Activated effector memory CD4-positive, alpha-beta T cell treated with anti-CD3 and anti-CD28 coated beads, Interleukin-2, amount 50 U/mL, for 16 hours (primary cell): ENCODE results near the gene ZSCAN23.
"Not testable (repeated sequence)": the region's sequence is repeated elsewhere in the genome, so short reads cannot be mapped to it uniquely, and the experiment has no call there.

Experiments
- DNase-seq: peaks from one replicate; pipeline ENCODE4 v3.0.0-alpha.2; 2020

The ZSCAN23 gene

DNA sequence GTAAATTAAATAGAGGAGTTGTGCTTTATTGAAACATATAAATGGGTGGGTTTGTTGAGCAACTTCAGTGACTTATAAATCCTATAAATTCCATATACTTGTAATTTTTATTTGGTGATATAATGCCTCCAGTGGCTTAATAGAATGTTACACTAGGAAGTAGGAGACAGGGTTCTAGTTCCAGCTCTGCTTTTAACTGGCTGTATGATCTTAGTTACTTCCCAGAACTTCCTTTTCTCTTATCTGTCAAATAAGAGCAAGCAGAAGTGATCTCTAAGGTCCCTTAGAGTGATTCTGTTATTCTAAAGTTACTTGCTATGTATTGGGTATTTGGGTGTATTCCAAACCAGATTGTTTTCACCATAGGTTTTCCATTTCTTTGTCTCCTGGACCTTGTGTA, 10.2 kb downstream of the ZSCAN23 start:
- no peak for DNase-seq

DNA sequence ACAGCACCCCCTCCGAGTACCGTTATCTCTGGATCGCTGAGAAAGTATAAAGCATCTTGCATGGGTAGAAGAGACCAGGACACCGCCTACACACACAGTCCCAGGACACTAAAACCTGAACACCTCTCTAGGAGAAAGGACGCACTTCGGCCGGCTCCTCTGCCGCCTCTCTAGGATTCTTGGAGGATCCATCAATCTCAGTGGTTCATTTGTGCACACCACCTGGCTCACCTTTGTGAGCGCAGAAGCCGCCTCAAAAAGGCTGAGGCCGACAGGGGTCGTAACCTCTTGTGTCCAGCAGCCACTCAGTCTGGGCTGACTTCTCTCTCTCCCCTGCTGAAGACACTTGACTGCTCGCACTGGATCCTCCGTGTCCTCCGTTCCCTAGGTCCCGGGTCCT, 13.5 kb downstream of the ZSCAN23 start:
- DNase-seq = no peak

DNA sequence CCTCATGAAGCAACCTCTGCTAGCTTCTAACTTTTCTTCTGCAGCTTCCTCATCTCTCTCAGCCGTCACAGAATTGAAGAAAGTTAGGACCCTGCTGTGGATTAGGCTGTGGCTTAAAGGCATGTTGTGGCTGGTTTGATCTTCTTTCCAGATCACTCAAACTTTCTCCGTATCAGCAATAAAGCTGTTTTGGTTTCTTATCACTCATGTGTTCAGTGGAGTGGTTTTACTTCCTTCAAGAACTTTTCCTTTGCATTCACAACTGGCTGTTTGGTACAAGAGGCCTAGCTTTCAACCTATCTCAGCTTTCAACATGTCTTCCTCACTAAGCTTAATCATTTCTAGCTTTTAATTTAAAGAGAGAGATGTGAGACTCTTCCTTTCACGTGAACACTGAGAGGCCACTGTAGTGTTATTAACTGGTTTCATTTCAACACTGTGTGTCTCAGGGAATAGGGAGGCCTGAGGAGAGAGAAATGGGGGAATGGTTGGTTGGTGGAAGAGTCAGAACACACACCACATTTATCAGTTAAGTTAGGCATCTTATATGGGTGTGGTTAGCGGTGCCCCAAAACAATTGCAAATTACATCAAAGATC, 17.2 kb downstream of the ZSCAN23 start:
- no peak for DNase-seq

DNA sequence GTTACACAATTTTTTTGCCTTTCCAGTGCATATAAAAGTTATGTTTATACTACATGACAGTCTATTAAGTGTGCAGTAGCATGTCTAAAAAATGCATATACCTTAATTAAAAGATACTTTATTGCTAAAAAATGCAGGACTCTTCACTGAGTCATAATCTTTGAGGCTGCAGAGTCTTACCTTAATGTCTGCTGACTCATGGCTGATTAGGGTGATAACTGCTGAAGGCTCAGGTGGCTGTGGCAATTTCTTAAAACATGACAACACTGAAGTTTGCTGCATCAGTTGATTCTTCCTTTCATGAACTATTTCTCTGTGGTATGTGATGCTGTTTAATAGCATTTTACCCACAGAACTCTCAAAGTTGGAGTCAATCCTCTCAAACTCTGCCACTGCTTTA, 19.1 kb downstream of the ZSCAN23 start:
- DNase-seq = no peak

DNA sequence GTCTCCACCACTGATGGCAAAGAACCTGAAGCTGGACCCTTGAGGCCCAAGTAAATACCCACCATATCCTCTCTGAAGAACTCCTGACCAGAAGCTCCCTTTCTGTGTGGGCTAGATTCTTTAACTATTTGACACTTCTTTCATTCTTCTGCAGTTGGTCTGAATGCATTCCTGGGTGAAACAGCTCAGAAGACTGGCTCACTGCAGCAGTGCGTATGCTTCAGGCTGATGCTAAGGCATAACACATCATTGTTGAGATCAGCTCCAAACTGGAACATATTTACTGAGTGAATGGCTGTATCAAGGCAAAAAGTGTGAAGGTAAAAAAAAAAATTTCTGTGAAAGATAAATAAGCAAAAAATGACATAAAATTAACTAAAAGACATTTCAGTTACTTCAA, 19.7 kb downstream of the ZSCAN23 start:
- no peak for DNase-seq

DNA sequence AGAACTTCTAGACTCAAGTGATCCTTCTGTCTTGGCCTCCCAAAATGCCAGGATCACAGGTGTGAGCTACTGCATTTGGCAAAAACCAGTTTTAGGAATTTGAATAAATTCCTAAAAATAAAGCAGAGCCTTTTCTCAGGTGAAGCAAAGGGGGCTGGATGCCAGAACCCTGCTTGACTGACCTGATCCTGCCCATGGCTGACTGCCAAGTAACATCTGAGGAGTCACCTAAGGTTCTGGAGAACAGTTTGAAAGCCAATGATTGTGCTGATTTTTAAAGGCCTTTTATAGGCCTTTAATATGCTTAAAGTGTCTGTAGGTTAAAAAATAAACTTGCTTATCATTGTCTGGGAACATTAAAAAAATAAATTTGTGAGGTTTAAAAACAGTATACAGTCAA, 29.6 kb downstream of the ZSCAN23 start:
- DNase-seq = no peak

DNA sequence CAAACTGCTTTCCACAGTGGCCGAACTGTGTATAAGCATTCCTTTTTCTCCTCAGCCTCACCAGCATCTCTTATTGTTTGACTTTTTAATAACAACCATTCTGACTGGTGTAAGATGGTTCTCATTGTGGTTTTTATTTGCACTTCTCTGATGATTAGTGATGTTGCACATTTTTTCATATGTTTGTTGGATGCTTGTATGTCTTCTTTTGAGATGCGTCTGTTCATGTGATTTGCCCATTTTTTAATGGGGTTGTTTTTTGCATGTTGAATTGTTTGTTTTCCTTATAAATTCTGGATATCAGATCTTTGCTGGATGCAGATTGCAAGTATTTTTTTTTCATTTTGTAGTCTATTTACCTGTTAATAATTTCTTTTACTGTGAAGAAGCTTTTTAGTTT, 32.5 kb downstream of the ZSCAN23 start:
- DNase-seq = no peak

DNA sequence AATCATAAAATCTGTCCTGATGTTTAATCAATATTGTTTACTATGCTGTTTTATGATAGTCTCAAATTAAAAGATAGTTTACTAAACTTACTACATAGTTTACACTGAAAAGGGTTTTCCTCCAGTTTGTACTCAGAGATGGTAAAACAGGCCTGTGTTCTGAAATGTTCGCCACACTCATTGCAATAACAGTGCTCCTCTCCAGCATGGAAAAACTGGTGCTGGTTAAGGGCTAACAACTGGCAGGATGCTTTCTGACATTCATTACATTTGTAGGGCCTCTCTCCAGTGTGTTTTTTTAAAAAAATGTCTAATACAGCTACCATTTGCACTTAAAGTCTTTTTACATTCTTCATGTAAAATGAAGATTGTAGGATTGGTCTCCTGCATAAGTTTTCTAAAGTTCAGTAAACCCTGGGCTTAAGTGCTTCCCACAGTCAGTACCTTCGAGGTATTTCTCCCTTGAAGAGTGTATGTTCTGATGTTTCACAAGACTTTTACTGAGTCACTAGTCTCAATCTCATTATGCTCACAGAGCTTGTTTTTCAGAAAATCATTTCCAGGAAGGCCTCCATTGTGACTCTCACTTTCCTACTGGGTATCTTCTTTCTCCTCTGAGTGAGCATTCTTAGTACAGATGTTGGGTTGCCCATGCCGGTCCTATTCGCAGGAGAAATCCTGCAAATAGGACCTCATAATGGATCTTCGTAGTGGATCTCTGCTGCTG, 35.1 kb downstream of the ZSCAN23 start:
- DNase-seq = no peak

DNA sequence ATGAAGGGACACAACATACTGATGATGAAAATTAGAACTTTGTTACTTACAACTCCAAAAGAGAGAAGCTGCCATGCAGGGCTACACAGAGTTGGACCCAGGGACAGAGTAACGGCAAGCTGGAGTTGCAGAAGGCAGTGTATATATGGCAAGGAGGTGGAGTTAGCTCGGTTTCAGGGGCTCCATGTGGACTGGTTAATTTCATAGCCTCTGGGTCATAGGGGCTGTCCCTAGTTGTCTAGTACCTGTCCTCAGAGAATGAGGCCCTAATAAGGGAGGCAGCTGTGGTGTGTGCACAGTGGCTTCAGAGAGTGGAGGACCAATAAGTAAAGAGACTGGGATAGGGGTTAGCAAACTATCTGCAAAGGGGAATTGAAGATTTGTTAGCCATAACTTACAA, 35.9 kb downstream of the ZSCAN23 start:
- no peak for DNase-seq

DNA sequence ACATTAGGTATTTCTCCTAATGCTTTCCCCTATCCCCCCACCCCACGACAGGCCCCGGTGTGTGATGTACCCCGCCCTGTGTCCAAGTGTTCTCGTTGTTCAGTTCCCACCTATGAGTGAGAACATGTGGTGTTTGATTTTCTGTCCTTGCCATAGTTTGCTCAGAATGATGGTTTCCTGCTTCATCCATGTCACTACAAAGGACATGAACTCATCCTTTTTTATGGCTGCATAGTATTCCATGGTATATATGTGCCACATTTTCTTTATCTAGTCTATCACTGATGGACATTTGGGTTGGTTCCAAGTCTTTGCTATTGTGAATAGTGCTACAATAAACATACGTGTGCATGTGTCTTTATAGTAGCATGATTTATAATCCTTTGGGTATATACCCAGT, 39.4 kb downstream of the ZSCAN23 start:
- DNase-seq = not testable (repeated sequence)

DNA sequence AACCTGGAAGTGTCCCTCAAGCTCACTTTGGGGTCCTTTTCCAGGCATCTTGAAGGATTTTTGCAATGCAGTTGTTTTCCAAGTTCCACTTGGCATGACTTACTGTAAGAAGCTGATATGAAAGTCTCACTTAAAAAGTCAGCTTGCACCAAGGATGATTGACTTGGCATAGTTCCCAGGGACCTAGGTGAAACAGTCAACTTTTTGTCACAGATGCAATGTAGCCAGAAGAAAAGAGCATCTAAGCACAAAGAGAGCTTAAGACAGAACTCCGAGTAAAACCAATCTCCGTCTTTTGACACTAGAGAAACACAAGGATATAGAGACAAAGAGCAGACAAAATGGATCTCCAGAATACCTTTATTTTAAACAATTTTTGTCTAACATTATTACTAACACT, 41.1 kb downstream of the ZSCAN23 start:
- no peak for DNase-seq

DNA sequence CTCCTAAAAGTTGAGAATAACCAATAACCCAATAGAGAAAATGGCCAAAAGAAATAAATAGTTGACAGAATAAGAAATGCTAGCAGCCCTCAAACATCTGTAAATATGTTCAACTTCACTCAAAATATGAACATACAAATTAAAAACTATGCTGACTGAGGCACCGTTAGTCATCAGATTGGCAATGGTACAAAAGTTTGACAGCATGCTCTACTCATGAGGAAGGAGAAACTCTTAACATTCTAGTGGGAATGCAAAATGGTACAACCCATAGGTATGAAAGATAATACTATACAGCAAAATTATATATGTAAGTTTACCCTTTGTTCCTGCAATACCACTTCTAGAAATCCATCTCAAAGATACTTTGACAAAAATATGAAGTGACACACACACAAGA, 42.1 kb downstream of the ZSCAN23 start:
- no peak for DNase-seq

DNA sequence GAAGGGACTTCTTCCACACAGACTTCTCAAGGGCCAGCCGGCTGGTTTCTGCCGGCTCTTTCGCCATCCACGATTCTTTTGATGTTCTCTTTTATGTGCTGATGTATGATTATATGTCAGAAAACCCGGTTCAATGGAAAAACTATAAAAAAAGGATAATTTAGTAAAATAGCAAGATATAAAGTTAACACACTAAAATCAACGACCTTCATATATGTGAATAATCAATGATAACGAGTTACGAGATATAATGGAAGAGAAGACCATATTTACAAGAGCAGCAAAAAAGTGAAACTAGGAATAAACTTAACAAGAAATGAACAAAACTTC, 43.2 kb downstream of the ZSCAN23 start:
- DNase-seq = no peak

DNA sequence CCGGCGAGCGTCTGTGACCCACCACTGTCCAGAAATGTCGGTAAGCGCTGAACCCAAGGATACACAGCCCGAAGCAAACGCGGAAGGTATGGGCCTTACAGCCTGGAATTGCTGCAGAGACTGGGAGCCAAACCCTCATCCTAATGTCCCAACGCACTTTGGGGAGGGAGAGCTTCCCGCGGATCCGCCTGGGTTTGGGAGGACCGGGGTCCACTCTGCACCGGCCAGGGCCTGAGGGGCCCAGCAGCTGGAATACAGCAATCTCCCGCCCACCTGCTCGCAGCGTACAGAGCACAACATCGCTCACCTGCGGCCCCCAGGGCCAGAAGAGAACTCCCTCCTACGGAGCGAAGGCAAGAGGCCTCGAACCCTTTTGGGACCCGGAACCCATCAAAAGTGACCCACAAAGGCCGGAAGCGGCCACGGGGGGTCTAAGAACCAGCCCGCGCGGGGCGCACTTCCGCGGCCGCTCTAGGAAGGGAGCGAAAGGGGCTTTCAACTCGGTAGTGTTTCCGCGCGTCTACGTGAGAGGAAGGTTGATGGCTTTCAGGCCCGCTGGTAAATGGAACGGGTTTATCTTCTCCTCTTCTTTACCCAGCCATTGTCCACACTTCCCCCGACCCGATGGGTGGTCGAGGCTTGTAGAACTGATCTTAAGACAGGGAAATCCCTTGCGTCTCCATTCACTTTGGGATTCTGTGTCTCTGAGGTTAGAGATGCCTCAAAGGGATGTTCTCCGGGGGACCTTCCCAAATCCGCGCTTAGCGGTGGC, 43.8 kb downstream of the ZSCAN23 start, which contains the start of gene ZSCAN12:
Gene ZSCAN12, minus strand, starts transcription at position 398 of the 772 bp plus-strand sequence. CDS start 1,342 bp downstream, outside the sequence.
- DNase-seq = peak; percentile 93

DNA sequence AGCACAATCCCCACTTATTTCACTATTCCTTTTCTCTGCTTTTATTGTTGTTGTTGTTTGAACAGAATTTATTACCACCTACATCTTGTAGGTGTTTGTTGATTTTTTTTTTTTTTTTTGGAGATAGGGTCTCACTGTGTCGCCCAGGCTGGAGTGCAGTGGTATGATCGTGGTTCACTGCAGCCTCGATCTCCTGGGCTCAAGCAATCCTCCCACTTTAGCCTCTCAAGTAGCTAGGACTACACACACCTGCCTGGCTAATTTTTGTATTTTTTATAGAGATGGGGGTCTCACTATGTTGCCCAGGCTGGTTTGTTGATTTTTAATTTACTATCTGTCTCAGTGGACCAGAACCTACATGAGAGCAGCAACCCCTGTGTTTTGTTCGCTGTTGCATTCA, 47.4 kb downstream of the ZSCAN23 start:
- DNase-seq = no peak

DNA sequence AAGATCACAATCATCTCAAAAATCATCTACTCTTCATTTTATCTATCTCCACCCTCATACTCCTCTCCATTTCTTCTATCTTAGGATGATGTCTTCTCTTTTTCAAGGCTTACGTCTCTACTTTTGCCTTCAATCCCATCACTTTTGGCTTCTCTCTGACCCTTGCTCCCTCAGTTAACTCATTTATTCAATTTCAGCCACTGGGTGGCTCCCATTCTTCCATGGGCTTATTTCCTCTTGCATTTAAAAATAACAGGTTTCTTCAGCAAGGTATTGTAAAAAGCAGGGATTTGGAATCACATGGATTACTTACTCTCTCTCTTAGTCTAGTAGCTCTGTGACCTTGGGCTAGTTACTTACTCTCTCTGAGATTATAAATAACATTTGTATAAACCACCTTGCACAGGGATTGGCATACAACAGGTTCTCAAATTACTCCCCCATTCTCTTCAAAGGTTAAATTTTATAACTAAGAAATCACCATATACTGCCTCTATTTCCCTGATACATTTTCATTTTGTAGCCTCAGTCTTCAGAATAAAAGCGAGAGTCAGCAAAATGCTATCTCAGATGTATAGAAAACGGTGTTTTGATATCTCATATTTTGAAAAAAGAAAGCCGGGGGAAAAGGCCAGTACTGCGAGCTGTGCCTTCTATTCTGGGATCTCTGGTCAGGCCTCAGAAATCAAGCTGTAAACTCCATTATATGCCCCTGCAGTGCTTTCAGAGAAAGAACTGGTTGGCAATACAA, 49.2 kb downstream of the ZSCAN23 start:
- DNase-seq = no peak

DNA sequence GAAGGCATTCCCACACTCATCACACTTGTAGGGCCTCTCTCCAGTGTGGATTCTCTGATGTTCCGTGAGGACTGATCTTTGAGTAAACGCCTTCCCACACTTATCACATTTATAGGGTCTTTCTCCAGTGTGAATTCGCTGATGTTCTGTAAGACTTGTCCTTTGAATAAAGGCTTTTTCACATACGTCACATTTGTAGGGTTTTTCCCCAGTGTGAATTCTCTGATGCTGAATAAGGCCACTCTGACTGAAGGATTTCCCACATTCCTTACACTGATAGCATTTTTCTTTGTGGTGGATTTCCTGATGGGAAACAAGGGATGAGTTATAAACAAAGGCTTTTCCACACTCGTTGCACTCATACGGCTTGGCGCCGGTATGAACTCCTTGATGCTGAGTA, 52.6 kb downstream of the ZSCAN23 start:
- no peak for DNase-seq

DNA sequence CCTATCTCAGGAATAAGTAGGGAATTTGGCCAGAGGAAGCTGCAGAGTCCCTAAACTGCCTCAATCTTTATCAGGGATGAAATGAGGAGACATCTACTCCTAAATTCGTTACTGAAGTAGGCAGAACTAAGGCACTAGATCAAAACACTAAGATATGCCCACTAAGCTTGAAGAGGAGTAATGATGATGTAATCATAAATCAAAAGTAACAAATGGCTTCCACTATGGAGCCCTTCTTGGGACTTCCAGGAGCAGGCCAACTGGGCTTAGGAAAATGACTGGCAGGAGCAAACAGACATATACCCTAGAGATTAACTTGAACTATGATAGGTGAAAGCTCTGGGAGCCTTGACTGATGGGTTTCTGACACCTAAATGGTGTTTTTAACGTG, 59.2 kb downstream of the ZSCAN23 start:
- no peak for DNase-seq

DNA sequence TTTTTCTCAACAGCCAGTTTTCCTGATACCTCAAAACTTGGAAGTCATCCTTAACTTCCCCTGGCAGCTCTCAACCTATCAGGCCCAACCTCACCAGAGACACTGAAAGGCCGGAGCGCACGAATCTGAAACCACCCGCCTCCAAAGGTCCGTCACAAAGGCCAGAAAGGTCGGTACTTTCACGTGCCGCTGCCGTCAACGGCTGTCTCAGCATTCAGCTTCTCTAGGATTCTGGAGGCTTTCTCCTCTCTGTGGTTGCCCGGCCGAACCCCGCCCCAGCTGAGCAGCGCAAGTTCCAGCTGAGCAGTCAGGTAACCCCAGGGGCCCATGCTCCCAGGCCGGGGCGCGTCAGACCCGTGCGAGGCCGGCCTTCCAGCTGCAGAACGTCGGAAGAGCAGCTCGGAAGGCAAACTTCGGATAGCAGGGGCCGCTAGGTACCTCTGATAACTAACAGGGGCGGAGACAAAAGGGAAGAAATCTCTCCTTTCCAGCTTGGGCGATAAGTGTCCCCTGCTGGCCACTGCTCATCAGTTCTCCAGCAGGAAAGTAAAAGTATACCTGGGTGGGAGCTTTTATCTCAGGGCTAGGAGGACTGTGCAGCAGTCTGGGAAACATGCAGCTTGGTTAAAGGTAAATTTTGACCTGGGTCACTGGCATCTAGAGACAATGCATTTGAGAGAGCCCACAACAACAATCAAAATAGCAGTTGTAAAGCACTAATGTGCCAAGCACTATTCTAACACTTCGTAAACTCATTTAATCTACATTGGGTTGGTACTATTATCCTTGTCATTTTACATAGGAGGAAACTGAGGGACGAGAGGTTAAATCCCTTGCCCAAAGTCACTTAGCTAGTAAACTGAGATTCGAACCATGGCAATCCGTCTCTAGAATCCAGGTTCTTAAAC, 59.8 kb downstream of the ZSCAN23 start:
- DNase-seq = peak; percentile 63
